ENCODE data around the gene TCTN1.
"Not testable (repeated sequence)": the region's sequence is repeated elsewhere in the genome, so short reads cannot be mapped to it uniquely, and the experiment has no call there.

TCTN1 gene

DNA sequence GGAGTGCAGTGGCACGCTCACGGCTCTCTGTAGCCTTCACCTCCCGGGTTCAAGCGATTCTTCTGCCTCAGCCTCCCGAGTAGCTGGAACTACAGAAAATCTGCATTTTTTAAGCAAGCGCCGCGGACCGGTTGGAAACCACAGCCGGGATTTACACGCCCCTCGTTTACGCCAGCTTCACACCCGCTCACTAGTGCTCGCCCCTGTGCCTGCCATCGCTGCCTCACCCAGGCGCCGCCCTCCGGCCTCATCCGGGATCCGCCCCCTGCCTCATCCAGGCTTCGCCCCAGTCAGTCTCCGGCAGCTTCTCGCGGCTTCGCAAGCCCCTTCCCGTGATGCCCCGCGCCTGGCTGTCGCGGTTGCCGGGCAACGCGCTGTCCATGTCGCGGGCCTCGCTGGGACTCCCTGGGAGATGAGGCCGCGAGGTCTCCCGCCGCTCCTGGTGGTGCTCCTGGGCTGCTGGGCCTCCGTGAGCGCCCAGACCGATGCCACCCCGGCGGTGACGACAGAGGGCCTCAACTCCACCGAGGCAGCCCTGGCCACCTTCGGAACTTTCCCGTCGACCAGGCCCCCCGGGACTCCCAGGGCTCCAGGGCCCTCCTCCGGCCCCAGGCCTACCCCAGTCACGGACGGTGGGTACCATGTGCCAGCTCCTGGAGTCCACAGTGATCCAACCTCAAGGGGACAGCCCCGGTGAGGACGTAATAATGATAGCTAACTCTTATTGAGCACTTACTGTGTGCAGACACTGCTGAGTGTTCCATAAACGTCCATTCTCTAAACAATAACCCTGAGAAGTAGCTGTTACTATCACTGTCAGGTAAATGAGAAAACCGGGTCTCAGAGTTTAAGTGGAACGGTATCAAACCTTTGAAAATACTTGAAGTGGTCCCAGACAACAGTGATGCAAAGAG, at the start of gene TCTN1:
TSS of gene TCTN1 (plus strand) at position 359 of the 914 bp plus-strand sequence. CDS start at position 413, 54 bp downstream.
- peak; percentile 97 for DNase-seq (ENCODE audit: low spot score)

DNA sequence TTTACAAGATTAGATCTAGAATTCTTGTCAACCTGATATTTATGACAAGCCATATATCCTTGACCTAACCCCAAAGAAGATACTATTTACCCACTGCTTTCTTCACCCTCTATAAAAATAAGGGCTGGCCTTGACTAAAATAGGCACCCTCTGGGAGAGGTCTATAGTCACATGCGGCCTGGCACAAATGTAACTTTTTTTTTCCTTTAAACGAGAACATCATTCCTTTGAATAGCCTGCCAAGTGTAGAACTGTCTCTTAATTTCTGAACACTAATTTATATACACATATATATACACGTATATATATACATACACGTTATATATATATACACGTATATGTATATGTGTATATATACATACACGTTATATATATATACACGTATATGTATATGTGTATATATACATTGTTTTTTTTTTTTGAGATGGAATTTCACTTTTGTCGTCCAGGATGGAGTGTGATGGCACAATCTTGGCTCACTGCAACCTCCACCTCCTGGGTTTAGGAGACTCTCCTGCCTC, 49.4 kb upstream of the TCTN1 start:
- DNase-seq (ENCODE audit: low spot score): no peak

GRCh38 chr12:110565894-110566871, 47.7 kb upstream of the TCTN1 start:
- no peak for DNase-seq (ENCODE audit: low spot score)

- no peak for DNase-seq (ENCODE audit: low spot score)
Measured at GRCh38 chr12:110566993-110567392, 46.9 kb upstream of the TCTN1 start.

DNA sequence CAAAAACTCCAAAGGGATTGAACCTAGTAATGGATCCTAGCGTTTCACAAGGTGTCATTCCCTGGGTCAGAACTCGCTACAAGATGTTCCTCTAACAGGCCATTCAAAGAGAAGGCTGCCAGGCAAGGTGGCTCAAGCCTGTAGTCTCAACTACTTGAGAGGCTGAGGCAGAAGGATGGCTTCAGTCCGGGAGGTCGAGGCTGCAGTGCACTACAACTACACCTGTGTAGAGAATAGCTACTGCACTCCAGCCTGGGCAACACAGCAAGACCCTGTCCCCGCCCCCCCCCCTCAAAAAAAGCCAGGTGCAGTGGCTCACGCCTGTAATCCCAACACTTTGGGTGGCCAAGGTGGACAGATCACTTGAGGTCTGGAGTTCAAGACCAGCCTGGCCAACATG, 45.2 kb upstream of the TCTN1 start:
- no peak for DNase-seq (ENCODE audit: low spot score)

GRCh38 chr12:110569838-110570237, 44.1 kb upstream of the TCTN1 start:
- DNase-seq (ENCODE audit: low spot score): not testable (repeated sequence)

DNA sequence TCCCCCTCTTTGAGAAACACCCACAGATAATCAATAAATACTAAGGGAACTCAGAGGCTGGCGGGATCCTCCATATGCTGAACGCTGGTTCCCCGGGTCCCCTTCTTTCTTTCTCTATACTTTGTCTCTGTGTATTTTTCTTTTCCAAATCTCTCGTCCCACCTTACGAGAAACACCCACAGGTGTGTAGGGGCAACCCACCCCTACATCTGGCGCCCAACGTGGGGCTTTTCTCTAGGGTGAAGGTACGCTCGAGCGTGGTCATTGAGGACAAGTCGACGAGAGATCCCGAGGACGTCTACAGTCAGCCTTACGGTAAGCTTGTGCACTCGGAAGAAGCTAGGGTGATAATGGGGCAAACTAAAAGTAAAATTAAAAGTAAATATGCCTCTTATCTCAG, 43.1 kb upstream of the TCTN1 start:
- not testable (repeated sequence) for DNase-seq (ENCODE audit: low spot score)

- DNase-seq (ENCODE audit: low spot score): no peak
Measured at GRCh38 chr12:110574044-110574443, 39.9 kb upstream of the TCTN1 start.

DNA sequence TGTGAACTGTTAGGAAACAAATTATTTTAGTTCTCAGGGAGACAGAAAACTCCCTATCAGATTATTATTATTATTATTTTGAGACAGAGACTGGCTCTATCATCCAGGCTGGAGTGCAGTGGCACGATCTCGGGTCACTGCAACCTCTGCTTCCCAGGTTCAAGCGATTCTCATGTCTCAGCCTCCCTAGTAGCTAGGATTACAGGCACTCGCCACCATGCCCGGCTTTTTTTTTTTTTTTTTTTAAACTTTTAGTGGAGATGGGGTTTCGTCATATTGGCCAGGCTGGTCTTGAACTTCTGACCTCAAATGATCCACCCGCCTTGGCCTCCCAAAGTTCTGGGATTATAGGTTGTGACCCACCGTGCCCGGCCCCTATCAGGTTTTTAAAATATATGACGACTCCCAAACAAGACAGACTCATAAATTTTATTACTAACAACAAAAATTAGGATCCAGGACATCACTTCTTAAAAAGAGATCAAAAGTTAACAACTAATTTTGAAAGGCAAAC, 39.2 kb upstream of the TCTN1 start:
- DNase-seq (ENCODE audit: low spot score): not testable (repeated sequence)

GRCh38 chr12:110575326-110575725, 38.6 kb upstream of the TCTN1 start:
- DNase-seq (ENCODE audit: low spot score): no peak

- DNase-seq (ENCODE audit: low spot score): no peak
Measured at GRCh38 chr12:110576504-110576903, 37.4 kb upstream of the TCTN1 start.

- peak; percentile 73 for DNase-seq (ENCODE audit: low spot score)
Measured at GRCh38 chr12:110577864-110578693, 35.9 kb upstream of the TCTN1 start.

DNA sequence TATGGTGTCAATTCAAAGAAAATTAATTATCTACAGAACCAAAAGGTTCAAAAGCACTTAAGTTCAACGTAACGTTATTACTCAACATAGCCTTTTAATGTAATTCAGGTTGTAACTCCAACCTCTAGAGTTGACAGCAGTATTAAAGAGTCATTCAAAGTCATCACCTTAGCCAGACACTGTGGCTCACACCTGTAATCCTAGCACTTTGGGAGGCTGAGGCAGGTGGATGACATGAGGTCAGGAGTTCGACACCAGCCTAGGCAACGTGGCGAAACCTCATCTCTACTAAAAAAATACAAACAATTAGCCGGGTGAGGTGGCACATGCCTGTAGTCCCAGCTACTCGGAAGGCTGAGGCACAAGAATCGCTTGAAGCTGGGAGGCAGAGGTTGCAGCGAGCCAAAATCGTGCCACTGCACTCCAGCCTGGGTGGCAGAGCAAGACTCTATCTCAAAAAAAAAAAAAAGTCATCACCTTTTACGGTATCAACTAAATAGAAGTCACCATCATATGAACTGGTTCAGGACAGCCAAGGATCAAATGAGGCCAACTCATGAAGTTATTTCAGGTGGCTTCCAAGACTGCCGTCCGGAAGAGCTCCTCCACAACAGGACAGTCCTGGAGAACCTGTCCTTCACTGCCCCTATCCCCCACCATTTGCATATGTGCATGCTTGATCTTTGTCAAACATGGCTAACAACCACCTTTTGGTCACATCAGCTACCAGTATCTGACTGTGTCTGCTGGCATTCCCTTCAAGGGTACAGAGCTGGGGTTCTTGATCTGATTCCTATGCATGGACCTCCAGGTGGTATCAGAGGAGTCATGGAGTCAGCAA, 35.0 kb upstream of the TCTN1 start:
- DNase-seq (ENCODE audit: low spot score): no peak

GRCh38 chr12:110579535-110580253, 34.2 kb upstream of the TCTN1 start:
- no peak for DNase-seq (ENCODE audit: low spot score)

GRCh38 chr12:110581931-110582275, 32.0 kb upstream of the TCTN1 start:
- DNase-seq (ENCODE audit: low spot score): no peak

DNA sequence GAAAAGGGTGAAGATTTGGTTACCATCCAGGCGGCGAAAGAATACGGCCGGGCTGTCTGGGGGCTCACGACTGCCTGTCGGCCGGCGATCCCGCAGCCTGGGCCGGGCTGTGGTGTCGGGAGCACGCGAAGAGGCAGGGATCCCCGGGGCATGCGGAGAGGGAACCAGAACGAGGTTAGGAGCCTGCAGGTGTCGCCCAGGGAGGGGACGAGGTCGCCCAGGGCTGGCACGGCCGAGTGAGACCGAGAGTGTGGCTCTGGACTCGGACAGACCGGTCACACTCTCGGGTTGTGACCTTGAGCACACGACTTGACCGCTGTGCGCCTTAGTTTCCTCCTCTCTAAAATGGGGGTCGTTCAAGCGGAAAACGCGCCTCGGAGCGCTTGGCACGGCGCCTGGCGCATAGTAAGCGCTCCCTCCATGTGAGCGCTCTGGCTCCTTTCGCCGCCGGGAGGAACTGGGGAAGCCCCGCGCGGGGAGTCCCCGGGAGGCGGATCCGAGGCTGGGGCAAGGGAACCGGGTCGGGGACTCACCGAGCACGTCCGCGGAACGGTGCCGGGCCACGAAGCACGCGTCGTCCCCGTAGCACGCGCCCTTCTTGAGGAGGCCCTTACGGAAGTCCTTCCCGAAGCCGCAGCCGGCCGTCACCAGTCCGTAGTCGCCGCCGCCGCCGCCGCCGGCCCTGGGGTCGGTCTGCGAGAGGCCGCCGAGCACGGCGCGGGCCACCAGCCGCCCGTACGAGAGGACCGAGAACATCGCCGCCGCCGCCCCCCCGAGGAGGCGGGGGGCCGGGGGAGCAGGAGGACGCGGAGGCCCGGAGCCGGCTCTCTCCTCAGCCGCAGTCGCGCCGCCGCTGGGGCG, 31.4 kb upstream of the TCTN1 start:
- DNase-seq (ENCODE audit: low spot score): peak; percentile 32

- peak; percentile 92 for DNase-seq (ENCODE audit: low spot score)
Measured at GRCh38 chr12:110583137-110584059, 30.5 kb upstream of the TCTN1 start, which contains the start of gene PPTC7. Gene PPTC7 (minus strand): TSS chr12:110583318. CDS start chr12:110583031, 287 bp downstream.
